Stimulated activated CD8-positive, alpha-beta memory T cell treated with anti-CD3 and anti-CD28 coated beads, Interleukin-12 subunit alpha, Interleukin-12 subunit beta, amount 100 ng/mL, for 4 hours (primary cell): ENCODE results near the gene COA6.
"Not testable (repeated sequence)": the region's sequence is repeated elsewhere in the genome, so short reads cannot be mapped to it uniquely, and the experiment has no call there.

Experiments
- DNase-seq: peaks from one replicate; pipeline ENCODE4 v3.0.0-alpha.2; 2020; ENCODE audit warnings: low read depth

Gene COA6

GRCh38 chr1:234369784-234370183 is 3.5 kb upstream of the COA6 start:
- no peak for DNase-seq

GRCh38 chr1:234371414-234371813 is 1.8 kb upstream of the COA6 start:
- DNase-seq: no peak

GRCh38 chr1:234372011-234372757 is 1.1 kb upstream of the COA6 start:
- no peak for DNase-seq

GRCh38 chr1:234373959-234374254 is 651 bp downstream of the COA6 start:
- DNase-seq: no peak

- no peak for DNase-seq
Observed at GRCh38 chr1:234375672-234376071, 2.4 kb downstream of the COA6 start.

GRCh38 chr1:234379591-234380109 is 6.4 kb downstream of the COA6 start:
- DNase-seq: not testable (repeated sequence)

- no peak for DNase-seq
Observed at GRCh38 chr1:234381699-234382555, 8.7 kb downstream of the COA6 start.

GRCh38 chr1:234386122-234386521 is 12.9 kb downstream of the COA6 start:
- DNase-seq: no peak

GRCh38 chr1:234388094-234388493 is 14.8 kb downstream of the COA6 start:
- DNase-seq: no peak

GRCh38 chr1:234393190-234393589 is 19.9 kb downstream of the COA6 start:
- DNase-seq: no peak

- no peak for DNase-seq
Observed at GRCh38 chr1:234395297-234395696, 22.0 kb downstream of the COA6 start.

GRCh38 chr1:234396092-234396491 is 22.8 kb downstream of the COA6 start:
- no peak for DNase-seq

GRCh38 chr1:234396871-234397270 is 23.6 kb downstream of the COA6 start:
- no peak for DNase-seq

- DNase-seq: no peak
Observed at GRCh38 chr1:234397732-234398131, 24.5 kb downstream of the COA6 start.

GRCh38 chr1:234398849-234399381 is 25.7 kb downstream of the COA6 start:
- no peak for DNase-seq

- DNase-seq: not testable (repeated sequence)
Observed at GRCh38 chr1:234399515-234399914, 26.3 kb downstream of the COA6 start.

GRCh38 chr1:234400773-234401172 is 27.5 kb downstream of the COA6 start:
- no peak for DNase-seq

- no peak for DNase-seq
Observed at GRCh38 chr1:234401658-234402057, 28.4 kb downstream of the COA6 start.

- DNase-seq: no peak
Observed at GRCh38 chr1:234402939-234403338, 29.7 kb downstream of the COA6 start.

- no peak for DNase-seq
Observed at GRCh38 chr1:234405676-234406075, 32.4 kb downstream of the COA6 start.

- no peak for DNase-seq
Observed at GRCh38 chr1:234406871-234407270, 33.6 kb downstream of the COA6 start.

- no peak for DNase-seq
Observed at GRCh38 chr1:234408757-234409156, 35.5 kb downstream of the COA6 start.

- no peak for DNase-seq
Observed at GRCh38 chr1:234409328-234409727, 36.1 kb downstream of the COA6 start.
